ES-I3 (cell line): ENCODE data around the gene NR1I3.
A peak's percentile ranks its signal among the peaks of the same experiment; 100 is the strongest.
"Not testable (repeated sequence)": the region's sequence is repeated elsewhere in the genome, so short reads cannot be mapped to it uniquely, and the experiment has no call there.

Experiments used
- H3K36me3 ChIP-seq: 2 replicates; pipeline ENCODE4 v1.6.1; 2013; ENCODE audit warnings: mild to moderate bottlenecking, low read length, control low read depth, moderate library complexity; ENCODE audit not compliant: insufficient read depth
- H3K4me1 ChIP-seq: 2 replicates; pipeline ENCODE4 v1.6.1; 2013; ENCODE audit warnings: mild to moderate bottlenecking, control low read depth, low read length; ENCODE audit not compliant: insufficient read depth
- H3K9ac ChIP-seq: 2 replicates; pipeline ENCODE4 v1.6.1; 2013; ENCODE audit warnings: low read depth, mild to moderate bottlenecking, low read length, moderate library complexity
- H3K9me3 ChIP-seq: 2 replicates; pipeline ENCODE4 v1.6.1; 2013; ENCODE audit warnings: mild to moderate bottlenecking, low read length, moderate library complexity; ENCODE audit not compliant: control insufficient read depth, insufficient read depth

NR1I3 gene

GRCh38 chr1:161229896-161230295 lies 8.1 kb downstream of the NR1I3 start:
- H3K9ac ChIP-seq = no peak overlapping the region
- peaks cover 5% of the 10 kb centered on the region; the same call in 1 of the 2 replicates for H3K36me3 ChIP-seq
- peaks cover 6% of the 10 kb centered on the region; the same call in 1 of the 2 replicates for H3K4me1 ChIP-seq
- H3K9me3 ChIP-seq = no peaks in the 10 kb centered on the region

GRCh38 chr1:161228032-161228431 lies 10.0 kb downstream of the NR1I3 start:
- Histone ChIP-seq H3K9ac (no peak overlapping the region), H3K9me3 (no peaks in the 10 kb centered on the region), H3K36me3 (peaks cover 5% of the 10 kb centered on the region; the same call in 1 of the 2 replicates), H3K4me1 (peaks cover 2% of the 10 kb centered on the region; the same call in 1 of the 2 replicates)

DNA sequence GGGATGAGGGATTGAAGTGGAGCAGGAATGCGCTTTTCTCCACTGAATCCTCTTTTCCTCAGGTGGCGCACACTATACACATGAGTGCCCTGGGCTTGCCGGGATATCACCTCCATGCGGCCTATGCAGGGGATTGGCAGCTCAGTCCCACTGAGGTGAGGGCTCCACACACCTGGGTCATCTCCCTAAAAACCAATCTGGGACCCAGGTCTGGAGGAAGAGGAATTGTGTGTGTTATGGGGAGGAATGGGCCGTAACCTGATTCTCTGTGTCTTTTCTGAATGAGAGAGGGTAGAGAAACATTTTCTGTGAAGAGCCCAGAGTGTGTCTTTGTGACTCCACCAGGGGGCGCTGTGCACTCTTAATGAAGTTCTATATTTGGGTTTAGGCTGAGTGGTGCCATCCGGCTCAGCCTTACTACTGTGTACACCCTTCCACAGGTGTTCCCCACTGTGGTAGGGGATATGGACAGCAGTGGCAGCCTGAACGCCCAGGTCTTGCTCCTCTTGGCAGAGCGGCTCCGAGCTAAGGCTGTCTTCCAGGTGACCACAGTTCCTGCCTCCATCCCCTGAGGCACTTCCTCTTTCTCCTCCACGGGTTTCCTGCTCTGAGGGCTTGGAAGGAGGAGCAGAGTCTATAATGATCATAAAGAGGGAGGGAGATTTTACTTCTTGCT lies 10.7 kb downstream of the NR1I3 start:
- peak overlapping the region; percentile 66 for H3K9ac ChIP-seq
- H3K4me1 ChIP-seq = no peaks in the 10 kb centered on the region; the same call in 1 of the 2 replicates
- peaks cover 5% of the 10 kb centered on the region; the same call in 1 of the 2 replicates for H3K36me3 ChIP-seq
- no peaks in the 10 kb centered on the region for H3K9me3 ChIP-seq

DNA sequence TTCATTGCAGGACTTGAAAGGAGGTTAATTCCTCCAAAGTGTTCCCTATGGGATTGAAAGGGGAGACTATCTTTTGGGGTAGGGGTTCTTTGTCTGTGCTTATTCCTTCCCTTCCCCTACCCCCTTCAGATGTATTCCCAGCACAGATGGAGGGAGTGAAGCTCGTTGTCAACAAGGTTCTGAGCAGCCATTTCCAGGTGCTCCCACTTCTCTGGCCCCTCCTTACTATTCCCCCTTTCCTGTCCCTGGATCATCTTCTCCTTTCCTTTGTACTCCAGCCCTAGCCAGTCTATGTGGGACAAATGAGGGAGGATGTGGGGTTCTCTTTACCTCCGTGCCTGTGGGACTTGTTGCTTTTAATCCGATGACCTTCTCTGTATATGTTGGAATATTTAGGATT lies 11.2 kb downstream of the NR1I3 start:
- Histone ChIP-seq H3K9me3 (no peaks in the 10 kb centered on the region), H3K4me1 (no peaks in the 10 kb centered on the region; the same call in 1 of the 2 replicates), H3K9ac (peak overlapping the region; percentile 66), H3K36me3 (peaks cover 5% of the 10 kb centered on the region; the same call in 1 of the 2 replicates)

DNA sequence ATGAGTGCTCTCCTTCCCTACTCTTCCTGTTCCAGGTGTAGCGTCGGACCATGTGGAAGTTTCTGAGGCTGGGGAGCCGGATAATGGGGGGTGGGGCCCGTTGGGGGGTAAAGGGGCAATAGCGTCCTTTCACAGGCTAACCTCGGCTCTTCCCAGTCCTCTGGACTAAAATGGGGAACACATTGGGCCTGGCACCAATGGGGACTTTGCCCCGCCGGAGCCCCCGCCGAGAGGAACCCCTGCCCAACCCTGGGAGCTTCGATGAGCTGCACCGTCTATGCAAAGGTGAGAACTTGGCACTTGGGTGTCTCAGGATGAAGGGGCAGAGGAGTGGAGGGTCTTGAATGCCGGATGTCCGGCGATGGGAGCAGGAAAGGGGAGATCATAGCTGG lies 11.7 kb downstream of the NR1I3 start:
- peak overlapping the region; percentile 66 for H3K9ac ChIP-seq
- no peaks in the 10 kb centered on the region; the same call in 1 of the 2 replicates for H3K4me1 ChIP-seq
- no peaks in the 10 kb centered on the region for H3K9me3 ChIP-seq
- H3K36me3 ChIP-seq = peaks cover 5% of the 10 kb centered on the region; the same call in 1 of the 2 replicates

DNA sequence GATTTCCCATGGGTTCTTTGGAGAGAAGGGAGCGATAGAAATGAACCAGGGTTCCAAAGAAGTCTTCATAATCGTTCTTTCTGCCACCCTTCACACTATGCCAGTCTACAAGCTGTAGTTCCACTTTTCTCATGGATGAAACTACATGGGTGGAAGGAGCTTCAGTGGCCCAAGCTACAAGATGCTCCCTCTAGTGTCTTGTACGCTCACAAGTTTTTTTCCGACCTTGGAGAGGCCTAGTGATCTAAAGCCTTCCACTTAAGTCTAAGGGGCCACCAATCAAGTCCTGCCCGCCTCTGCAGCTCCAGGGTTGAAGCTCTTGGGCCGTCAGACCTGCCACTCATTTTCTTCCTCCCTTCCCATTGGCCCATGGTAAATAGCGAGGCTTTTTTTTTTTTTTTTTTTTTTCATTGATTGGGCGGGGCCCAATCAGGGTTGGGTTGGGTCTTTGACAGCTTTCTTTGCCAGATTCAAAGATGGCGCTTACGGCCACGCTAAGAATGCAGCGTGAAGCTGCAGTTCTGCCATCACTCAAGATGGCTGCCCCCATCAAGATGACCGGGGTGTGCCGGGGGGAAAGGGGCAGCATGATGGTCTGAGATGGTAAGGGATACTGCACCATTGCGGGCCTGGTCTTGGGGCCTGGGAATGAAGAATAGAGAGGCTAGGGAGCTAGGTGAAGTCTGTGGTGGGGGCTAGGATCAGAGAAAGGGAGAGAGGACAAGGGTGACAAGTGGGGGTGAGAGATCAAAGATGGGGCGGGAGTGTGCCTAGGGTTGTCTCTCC lies 12.3 kb downstream of the NR1I3 start, which contains the start of gene TOMM40L:
TSS of gene TOMM40L (plus strand) at position 527 of the 786 bp plus-strand sequence. CDS start 430 bp downstream, outside the sequence.
- no peaks in the 10 kb centered on the region for H3K9me3 ChIP-seq
- H3K9ac ChIP-seq = peak within 1 kb of the TSS; percentile 66
- peaks cover 5% of the 10 kb centered on the region; the same call in 1 of the 2 replicates for H3K36me3 ChIP-seq
- H3K4me1 ChIP-seq = no peaks in the 10 kb centered on the region; the same call in 1 of the 2 replicates

DNA sequence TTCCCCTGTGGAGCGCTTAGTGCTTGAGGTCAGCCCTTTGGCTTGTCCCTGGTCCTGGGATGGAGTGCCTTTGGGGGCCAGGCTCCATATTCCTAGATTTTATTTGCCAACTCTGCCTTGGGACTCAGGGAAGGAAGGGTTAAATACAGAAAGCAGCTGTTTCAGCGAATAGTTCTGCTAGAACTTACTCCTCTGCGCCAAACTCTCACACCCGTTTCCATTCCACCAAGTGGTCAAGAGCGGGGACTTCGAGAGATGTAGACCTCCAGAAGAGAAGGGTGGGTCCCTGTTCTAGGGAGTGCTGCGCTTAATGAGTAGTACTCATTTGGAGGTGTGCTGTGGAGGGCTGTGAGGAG lies 12.8 kb downstream of the NR1I3 start:
- H3K9me3 ChIP-seq = no peaks in the 10 kb centered on the region
- no peak overlapping the region; the same call in 1 of the 2 replicates for H3K9ac ChIP-seq
- no peaks in the 10 kb centered on the region; the same call in 1 of the 2 replicates for H3K4me1 ChIP-seq
- peaks cover 5% of the 10 kb centered on the region; the same call in 1 of the 2 replicates for H3K36me3 ChIP-seq

GRCh38 chr1:161224695-161225087 lies 13.3 kb downstream of the NR1I3 start:
- not testable (repeated sequence) for H3K36me3 ChIP-seq, H3K9ac ChIP-seq, H3K4me1 ChIP-seq, H3K9me3 ChIP-seq

GRCh38 chr1:161223805-161224694 lies 14.0 kb downstream of the NR1I3 start:
- Histone ChIP-seq H3K4me1 (no peaks in the 10 kb centered on the region; the same call in 1 of the 2 replicates), H3K9me3 (no peaks in the 10 kb centered on the region), H3K36me3 (peaks cover 5% of the 10 kb centered on the region; the same call in 1 of the 2 replicates), H3K9ac (no peak overlapping the region)

- Histone ChIP-seq H3K9ac (no peak overlapping the region), H3K9me3 (no peaks in the 10 kb centered on the region), H3K4me1 (peaks cover 11% of the 10 kb centered on the region), H3K36me3 (no peaks in the 10 kb centered on the region)
Observed at GRCh38 chr1:161222175-161223019, 15.6 kb downstream of the NR1I3 start.

GRCh38 chr1:161220002-161220401 lies 18.0 kb downstream of the NR1I3 start:
- Histone ChIP-seq H3K36me3 (no peaks in the 10 kb centered on the region), H3K4me1 (peaks cover 23% of the 10 kb centered on the region), H3K9ac (no peak overlapping the region), H3K9me3 (no peaks in the 10 kb centered on the region)

- Histone ChIP-seq H3K9me3 (no peaks in the 10 kb centered on the region), H3K9ac (no peak overlapping the region), H3K36me3 (no peaks in the 10 kb centered on the region), H3K4me1 (peaks cover 23% of the 10 kb centered on the region)
Observed at GRCh38 chr1:161219078-161219892, 18.7 kb downstream of the NR1I3 start.
